ENCODE data around the gene ABLIM1.

- TF ChIP-seq POLR2A (IDR thresholded peaks at IDR 0.05; ENCODE audit: low read length) (no peak), GATA1 (IDR thresholded peaks at IDR 0.05; ENCODE audit: low read depth, low read length) (no peak)
Observed at GRCh38 chr10:114683162-114683561, 25.1 kb upstream of the ABLIM1 start.

Data from erythroblast (primary cell).